ENCODE data around the gene SLC6A4. TPM values are rescaled to one million over a fixed set of nuclear protein-coding genes. Genes with fewer than 3 reads are reported as not detected.

Gene SLC6A4
- polyA plus RNA-seq, 3 donors: not detected

- no peak overlapping the region for H3K4me3 ChIP-seq (replicated peaks in 1 of 3; ENCODE audit: low read depth in 2 of 3, low read length in 3 of 3)
- no peaks in the 10 kb centered on the region for H3K27me3 ChIP-seq (ENCODE audit: control insufficient read depth in 2 of 2, insufficient read depth in 2 of 2, low read length in 2 of 2)
- intact Hi-C loops (cut with micrococcal nuclease): no loop called here
- Mint-ChIP-seq H3K27ac (no peak overlapping the region), H3K36me3 (peaks cover 62 to 74% of the 10 kb centered on the region in 2 donors), H3K9me3 (no peaks in the 10 kb centered on the region), H3K4me1 (no peaks in the 10 kb centered on the region), H3K27me3 (ENCODE audit: low read depth in 3 of 3) (peaks cover 0 to 2% (median 0%) of the 10 kb centered on the region in 3 donors), H3K4me3 (no peak overlapping the region)
- no peak overlapping the region for H3K4me2 ChIP-seq (replicated peaks; ENCODE audit: extremely low read depth, low read length, poor library complexity, severe bottlenecking)
- H3K79me2 ChIP-seq (ENCODE audit: insufficient read depth, low read length): no peaks in the 10 kb centered on the region
- DNase-seq: peak; percentile 3 to 6 (median 4)
- no peak overlapping the region for H3K27ac ChIP-seq (ENCODE audit: low read depth in 1 of 2, low read length in 2 of 2)
- H2AFZ ChIP-seq (ENCODE audit: insufficient read depth, low read depth, low read length, poor library complexity, severe bottlenecking): no peak overlapping the region
- H3K9me3 ChIP-seq (replicated peaks in 1 of 2; ENCODE audit: control insufficient read depth in 1 of 2, insufficient read depth in 1 of 2, low read length in 2 of 2): no peaks in the 10 kb centered on the region
- no peak overlapping the region for H3K9ac ChIP-seq (ENCODE audit: insufficient read depth, low read length, poor library complexity, severe bottlenecking)
- peaks cover 47 to 94% of the 10 kb centered on the region in 2 donors for H3K36me3 ChIP-seq (replicated peaks in 1 of 2; ENCODE audit: control insufficient read depth in 1 of 2, insufficient read depth in 2 of 2, low read length in 2 of 2)
- peak; percentile 20 for TF ChIP-seq CTCF (IDR thresholded peaks at IDR 0.05)
- H3K4me1 ChIP-seq (ENCODE audit: control insufficient read depth in 1 of 2, insufficient read depth in 2 of 2, low read length in 2 of 2): no peaks in the 10 kb centered on the region
- no peaks in the 10 kb centered on the region for H4K20me1 ChIP-seq (ENCODE audit: insufficient read depth, low read length)
Measured at GRCh38 chr17:30278032-30278431, 42.5 kb upstream of the SLC6A4 start.

- no peak overlapping the region for H3K4me2 ChIP-seq (replicated peaks; ENCODE audit: extremely low read depth, low read length, poor library complexity, severe bottlenecking)
- no peaks in the 10 kb centered on the region for H3K9me3 Mint-ChIP-seq
- no peaks in the 10 kb centered on the region for H3K9me3 ChIP-seq (replicated peaks in 1 of 2; ENCODE audit: control insufficient read depth in 1 of 2, insufficient read depth in 1 of 2, low read length in 2 of 2)
- DNase-seq: no peak
- H2AFZ ChIP-seq (ENCODE audit: insufficient read depth, low read depth, low read length, poor library complexity, severe bottlenecking): no peak overlapping the region
- H3K27ac Mint-ChIP-seq: peak overlapping the region in 1 of 7 donors; percentile 18
- H3K4me3 ChIP-seq (replicated peaks in 1 of 3; ENCODE audit: low read depth in 2 of 3, low read length in 3 of 3): no peak overlapping the region
- H3K27me3 ChIP-seq (ENCODE audit: control insufficient read depth in 2 of 2, insufficient read depth in 2 of 2, low read length in 2 of 2): no peaks in the 10 kb centered on the region
- H3K27me3 Mint-ChIP-seq (ENCODE audit: low read depth in 3 of 3): peaks cover 0 to 2% (median 0%) of the 10 kb centered on the region in 3 donors
- H3K79me2 ChIP-seq (ENCODE audit: insufficient read depth, low read length): no peaks in the 10 kb centered on the region
- no peak overlapping the region for H3K9ac ChIP-seq (ENCODE audit: insufficient read depth, low read length, poor library complexity, severe bottlenecking)
- H3K36me3 ChIP-seq (replicated peaks in 1 of 2; ENCODE audit: control insufficient read depth in 1 of 2, insufficient read depth in 2 of 2, low read length in 2 of 2): peaks cover 60 to 94% of the 10 kb centered on the region in 2 donors
- intact Hi-C loops (cut with micrococcal nuclease): no loop called here
- H3K4me3 Mint-ChIP-seq: no peak overlapping the region
- no peak for TF ChIP-seq CTCF (IDR thresholded peaks at IDR 0.05)
- H3K36me3 Mint-ChIP-seq: peaks cover 71 to 80% of the 10 kb centered on the region in 2 donors
- H3K4me1 Mint-ChIP-seq: no peaks in the 10 kb centered on the region
- H3K4me1 ChIP-seq (ENCODE audit: control insufficient read depth in 1 of 2, insufficient read depth in 2 of 2, low read length in 2 of 2): no peaks in the 10 kb centered on the region
- no peak overlapping the region for H3K27ac ChIP-seq (ENCODE audit: low read depth in 1 of 2, low read length in 2 of 2)
- H4K20me1 ChIP-seq (ENCODE audit: insufficient read depth, low read length): no peaks in the 10 kb centered on the region
- no CpG with 5 or more reads among the region's 2 CpGs for WGBS (ENCODE audit: insufficient coverage)
Measured at GRCh38 chr17:30275911-30276310, 40.4 kb upstream of the SLC6A4 start.

Measured in CD14-positive monocyte (primary cell).